GM12801 (cell line): Measurements from ENCODE around the gene SETD1A.

Experiments
- TF ChIP-seq, protein P1 (sequence below): IDR thresholded peaks from one replicate; pipeline ENCODE4 v1.5.1; 2011; ENCODE audit warnings: control low read depth; ENCODE audit not compliant: insufficient read length; ENCODE audit errors: extremely low read depth

SETD1A gene

DNA sequence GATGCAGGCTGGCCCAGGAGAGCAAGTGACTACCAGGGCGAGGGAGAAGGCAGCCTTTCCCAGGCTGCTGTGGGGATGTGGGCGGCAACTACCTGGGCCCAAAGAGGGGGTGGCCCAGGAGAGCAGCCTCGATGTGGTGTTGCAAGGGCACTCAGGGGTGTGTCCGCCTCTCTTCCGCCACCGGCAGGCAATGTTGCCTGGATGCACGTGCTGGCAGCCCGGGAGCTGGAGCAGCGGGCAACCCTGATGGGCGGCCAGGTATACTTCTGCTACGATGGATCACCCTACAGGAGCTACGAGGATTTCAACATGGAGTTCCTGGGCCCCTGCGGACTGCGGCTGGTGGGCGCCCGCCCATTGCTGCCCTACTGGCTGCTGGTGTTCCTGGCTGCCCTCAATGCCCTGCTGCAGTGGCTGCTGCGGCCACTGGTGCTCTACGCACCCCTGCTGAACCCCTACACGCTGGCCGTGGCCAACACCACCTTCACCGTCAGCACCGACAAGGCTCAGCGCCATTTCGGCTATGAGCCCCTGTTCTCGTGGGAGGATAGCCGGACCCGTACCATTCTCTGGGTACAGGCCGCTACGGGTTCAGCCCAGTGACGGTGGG is 30.1 kb downstream of the SETD1A start:
- TF ChIP-seq, protein P1, sequence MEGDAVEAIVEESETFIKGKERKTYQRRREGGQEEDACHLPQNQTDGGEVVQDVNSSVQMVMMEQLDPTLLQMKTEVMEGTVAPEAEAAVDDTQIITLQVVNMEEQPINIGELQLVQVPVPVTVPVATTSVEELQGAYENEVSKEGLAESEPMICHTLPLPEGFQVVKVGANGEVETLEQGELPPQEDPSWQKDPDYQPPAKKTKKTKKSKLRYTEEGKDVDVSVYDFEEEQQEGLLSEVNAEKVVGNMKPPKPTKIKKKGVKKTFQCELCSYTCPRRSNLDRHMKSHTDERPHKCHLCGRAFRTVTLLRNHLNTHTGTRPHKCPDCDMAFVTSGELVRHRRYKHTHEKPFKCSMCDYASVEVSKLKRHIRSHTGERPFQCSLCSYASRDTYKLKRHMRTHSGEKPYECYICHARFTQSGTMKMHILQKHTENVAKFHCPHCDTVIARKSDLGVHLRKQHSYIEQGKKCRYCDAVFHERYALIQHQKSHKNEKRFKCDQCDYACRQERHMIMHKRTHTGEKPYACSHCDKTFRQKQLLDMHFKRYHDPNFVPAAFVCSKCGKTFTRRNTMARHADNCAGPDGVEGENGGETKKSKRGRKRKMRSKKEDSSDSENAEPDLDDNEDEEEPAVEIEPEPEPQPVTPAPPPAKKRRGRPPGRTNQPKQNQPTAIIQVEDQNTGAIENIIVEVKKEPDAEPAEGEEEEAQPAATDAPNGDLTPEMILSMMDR = no peak

DNA sequence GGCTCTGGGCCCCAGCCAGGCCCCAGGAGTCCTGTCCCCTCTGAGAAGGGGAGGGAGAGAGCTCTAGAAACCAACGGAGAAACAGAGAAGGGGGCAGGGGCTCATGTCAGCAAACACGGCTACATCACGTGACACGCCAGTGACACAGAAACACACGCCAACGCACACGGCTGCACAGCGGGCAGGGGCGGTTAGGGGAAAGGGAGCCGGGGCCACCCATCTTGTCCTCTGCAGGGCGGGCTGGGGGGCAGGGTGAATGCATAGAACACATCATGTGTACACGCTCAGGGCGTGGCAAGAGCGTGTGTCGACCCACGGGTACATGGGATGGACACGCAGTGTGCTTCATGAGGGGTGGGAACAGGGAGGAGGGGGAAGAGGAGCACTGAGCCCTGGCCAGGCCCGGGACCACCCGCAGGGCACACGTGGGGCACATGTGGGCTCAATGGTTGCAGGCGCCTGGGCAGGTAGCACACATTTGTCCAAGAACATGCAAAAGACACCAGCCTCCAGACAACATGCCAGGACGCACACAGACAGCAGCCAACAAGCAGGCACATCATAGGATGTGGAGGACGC is 32.0 kb downstream of the SETD1A start:
- TF ChIP-seq, protein P1 = no peak

DNA sequence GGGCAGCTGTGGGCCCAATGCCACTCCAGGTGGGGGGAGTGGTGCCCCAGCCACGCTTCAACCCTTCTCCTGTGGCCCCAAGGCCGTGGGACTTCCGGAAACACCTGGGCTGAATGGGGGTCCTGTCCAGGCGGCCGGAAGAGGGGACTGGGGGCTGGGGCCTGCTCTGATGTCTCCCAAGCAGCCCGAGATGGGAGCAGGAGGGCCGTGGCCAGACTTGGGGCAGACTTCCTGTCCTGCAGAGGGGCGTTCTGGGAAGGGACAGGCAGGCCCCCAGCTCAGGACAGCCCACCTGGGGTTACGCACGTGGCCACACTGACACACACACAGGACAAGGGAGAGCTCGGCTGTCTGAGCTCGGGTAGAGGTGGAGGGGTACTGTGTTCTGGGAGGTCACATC is 32.6 kb downstream of the SETD1A start:
- TF ChIP-seq, protein P1 = no peak

DNA sequence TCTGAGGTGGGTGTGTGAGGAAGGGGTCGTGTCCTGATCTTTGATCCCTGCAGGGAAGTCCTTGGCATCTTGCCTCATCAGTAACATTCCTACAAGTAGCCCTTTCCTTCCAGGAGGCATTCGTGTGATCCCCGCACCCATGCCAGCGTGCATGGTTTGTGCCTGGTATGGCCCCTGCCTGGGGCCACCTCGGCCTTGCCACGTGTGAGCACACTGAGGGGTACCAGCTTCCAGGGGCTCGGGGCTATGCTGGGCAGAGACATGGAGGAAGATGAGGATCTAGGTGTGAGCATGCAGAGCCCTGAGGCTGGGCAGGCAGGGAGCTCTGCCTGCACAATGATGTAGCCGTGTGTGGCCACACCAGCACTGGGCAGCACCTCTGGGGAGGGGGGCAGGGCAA is 33.5 kb downstream of the SETD1A start:
- TF ChIP-seq, protein P1 = no peak

DNA sequence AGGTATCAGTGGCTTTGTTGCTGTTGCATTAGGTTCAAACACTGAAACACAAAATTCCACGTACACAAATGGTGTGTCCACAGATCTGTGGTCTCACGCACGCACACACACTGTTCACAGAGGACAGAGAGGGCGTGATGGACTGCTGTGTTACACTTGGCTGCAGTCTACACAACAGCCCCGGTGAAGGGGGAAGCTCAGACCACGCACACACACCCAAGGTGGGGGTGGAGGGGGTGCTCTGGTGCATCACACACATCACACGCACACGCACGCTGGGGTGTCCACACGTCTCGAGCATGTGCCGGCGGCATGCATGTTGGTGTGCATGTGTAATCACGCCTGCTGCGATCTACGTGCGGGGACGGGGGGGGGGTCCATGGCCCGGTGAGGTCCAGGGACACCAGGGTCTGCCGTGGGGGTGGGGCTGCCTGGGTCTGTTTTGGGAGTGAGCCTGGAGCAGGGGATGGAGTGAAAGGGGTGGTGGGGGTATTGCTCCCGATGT is 34.8 kb downstream of the SETD1A start:
- TF ChIP-seq, protein P1 = no peak

DNA sequence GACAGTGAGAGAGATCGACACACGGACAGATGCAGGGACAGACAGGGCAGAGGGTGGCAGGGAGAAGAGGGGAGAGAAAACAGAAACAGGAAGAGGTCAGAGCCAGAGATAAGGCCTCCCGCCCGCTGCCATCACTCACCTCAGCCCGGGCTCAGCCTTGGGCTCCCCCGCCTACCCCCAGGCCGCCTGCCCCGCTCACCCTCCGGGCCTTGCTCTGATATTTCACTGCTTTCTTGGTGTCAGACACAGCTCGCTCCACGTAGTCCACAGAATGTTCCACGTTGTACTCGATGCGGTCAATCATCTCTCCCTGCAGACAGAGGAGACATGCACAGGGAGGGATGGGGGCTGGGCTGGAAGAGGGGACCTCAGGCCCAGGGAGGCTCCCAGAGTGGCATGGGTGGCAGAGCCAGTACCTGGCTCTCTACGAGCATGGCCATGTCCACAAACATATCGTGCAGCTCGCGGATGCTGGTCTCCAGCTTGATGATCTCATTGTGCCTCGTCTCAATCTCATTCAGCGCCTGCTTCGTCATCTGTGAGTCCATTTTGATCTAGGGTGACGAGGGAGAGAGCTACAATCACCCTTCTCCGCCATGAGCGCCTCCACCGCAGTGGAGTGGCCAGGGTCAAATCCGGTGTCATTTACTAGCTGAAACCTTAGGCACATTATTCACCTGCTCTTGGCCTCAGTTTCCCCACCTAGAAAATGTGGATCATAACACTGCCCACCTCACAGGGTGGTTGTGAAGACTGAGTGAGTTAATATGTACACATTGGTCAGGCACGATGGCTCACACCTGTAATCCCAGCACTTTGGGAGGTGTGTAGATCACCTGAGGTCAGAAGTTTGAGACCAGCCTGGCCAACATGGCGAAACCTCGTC is 35.6 kb downstream of the SETD1A start:
- TF ChIP-seq, protein P1 = no peak

DNA sequence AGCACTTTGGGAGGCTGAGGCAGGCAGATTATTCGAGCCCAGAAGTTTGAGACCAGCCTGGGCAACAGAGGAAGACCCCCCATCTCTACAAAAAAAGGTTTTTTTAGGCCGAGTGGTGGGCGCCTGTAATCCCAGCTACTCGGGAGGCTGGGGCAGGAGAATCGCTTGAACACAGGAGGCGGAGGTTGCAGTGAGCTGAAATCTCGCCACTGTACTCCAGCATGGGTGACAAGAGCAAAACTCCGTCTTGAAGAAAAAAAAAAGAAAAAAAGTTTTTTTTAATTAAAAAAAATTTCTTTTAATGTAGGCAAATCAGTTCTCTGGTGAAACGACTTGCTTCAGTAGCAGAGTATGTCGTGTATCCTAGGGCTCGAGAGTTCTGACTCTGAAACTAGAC is 38.4 kb downstream of the SETD1A start:
- TF ChIP-seq, protein P1 = no peak
